GDM1 (cell line): ENCODE results near the gene INPP4A.

Source experiments
- DNase-seq: peaks from one replicate; lab custom pipeline; 2025; lab: John Stamatoyannopoulos, UW

INPP4A gene

DNA sequence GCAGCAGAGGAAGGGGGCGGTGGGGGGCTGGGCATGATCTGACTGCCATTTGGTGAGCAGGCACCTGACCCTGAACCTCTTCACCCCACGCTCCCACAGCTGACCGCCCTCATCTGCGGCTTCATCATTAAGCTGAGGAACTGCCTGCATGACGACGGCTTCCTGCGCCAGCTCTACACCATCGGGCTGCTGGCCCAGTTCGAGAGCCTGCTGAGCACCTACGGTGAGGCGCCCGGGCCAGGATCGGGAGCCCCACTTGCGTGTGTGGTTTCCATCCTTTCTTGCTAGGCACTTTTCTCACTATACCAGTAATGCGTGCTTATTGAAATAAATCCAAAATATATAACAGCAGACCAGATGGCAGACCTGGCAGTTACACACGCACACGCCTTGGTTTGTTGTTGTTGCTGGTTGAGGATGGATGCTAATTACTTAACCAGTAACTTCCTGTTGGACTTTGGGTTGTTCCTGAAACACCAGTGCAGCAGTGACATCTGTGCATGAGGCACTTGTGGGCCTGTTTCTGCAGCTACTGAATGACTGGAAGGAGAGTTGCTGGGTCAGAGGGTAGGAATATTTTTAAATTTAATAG, 120.0 kb downstream of the INPP4A start:
- DNase-seq = no peak

DNA sequence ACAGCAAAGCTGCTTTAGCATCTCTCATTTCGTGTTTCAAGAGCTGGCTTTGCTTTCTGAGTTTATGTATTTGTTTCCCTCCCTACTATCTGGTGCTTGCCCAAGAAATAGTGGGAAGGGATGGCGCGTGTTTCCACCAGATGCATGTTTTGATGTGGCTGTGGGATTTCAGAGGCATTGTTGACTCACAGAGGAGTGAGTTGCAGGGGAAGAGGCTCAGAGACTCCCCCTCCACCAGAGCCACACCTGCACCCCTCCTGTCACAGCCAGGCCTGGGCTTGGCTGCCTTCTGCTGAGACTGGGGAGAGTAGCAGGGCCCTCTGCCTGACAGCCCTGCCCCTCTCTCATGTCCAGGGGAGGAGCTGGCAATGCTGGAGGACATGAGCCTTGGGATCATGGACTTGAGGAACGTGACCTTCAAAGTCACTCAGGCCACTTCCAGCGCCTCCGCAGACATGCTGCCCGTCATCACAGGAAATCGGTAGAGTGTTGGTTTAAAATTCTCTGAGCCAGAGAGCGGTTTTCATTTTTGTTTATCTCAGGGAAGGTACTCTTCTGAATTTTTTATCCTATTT, 120.7 kb downstream of the INPP4A start:
- DNase-seq = no peak

DNA sequence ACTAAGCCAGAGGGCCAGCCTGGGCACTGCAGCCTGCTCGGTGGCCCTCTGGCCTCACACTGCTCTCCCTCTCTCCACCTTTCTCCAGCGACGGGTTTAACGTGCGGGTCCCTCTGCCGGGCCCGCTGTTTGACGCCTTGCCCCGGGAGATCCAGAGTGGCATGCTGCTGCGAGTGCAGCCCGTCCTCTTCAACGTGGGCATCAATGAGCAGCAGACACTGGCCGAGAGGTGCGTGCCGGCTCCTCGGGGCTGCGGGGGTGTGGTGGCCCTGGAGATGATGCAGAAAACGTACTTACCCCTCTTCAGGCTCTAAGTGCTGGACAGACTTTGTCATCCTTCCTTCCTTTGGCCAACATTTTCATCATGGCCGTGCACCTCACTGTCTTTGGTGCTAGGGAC, 121.3 kb downstream of the INPP4A start:
- no peak for DNase-seq

DNA sequence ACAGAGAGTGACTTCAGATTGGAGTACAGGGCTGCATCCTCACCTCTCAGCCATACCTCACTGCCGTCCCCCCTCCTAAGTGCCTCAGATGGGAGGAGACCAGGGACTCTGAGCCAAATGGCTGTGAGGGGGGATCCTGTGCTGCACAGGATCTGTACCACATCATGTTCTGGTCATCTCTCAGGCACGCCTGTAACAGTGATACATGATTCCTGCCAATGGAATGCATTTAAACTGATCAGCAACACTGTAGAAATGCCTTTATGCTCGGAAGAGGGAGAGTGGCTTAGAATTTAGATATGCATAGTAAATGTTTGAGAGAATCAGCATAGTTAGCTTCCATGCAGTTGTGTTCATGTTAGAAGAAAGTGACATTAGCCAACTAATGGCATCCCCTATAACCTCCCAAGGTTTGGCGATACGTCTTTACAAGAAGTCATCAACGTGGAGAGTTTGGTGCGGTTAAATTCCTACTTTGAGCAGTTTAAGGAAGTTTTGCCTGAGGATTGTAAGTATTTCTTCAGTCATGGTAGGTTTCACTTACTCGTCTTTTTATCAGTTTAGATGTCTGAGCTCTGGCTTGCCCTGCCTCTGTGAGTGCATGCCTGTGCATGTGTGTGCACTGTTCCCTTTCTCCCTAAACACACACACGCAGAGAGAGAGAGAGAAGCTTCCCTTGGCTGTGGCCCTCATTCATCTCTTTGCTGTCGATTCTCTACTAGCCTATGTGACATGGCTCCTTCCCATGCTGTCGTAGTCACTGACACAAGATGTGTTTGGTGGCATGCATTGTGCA, 123.7 kb downstream of the INPP4A start:
- DNase-seq = no peak

DNA sequence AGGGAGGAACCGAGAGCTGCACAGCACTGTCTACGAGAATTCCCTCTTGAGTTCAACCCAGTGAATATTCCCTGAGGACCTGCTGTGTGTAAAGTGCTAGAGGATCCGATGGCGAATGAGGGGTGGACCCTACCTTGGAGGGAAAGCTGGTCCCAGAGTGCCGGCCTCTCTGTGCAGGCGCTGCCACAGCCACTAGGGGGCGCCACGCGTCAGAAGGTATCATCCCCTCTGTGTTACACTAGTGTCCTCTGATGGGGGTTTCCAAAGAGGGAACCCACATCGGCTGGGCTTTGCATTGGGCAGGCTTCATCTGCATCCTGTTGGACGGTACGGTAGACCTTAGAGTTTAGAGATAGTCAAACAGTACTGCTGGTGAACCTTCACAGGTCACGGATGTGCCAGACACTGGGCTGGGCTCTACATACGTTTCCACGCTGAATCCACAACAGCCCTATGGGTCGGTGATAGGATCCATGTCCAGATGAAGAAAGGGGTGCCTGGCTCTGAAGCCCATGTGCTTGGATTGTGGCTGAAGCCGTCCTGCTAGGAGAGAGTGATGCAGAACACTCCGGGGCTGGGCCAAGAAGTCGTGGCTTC, 124.6 kb downstream of the INPP4A start:
- no peak for DNase-seq

DNA sequence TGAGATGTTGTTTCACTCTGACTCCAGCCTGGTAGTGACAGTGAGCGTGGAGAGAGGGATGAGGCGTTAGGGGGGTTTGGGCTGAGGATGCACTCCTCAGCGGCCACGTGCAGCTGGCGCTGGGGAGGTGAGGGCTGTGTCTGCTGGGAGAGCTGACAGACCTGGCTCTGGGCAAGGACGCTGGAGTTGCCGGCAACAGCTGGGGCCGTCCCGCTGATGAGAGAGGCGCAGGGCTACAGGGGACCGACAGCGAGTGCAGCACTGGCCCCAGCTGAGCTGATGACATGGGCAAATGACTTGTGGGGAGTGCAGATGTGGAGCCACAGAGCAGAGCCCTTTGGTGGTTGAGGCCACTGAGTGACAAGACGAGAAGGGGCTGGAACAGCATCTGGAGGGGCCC, 125.3 kb downstream of the INPP4A start:
- no peak for DNase-seq

DNA sequence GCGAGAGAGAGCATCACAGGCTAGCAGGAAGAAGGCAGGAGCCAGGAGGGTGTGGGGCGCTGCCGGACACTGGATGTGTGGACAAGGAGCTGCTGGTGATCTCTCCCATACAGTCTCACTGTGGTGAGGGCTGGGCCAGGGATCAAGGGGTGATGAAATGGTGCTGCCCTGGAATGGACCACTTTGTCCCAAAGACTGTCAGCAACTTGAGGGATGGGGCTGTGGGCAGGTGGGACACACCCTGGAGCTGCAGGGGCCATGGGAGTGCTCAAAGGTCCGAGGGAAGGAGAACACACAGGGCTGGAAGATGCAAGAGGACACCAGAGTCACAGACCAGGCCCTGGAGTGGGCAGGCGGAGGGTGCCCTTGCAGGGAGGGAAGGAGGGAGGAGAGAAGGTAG, 125.7 kb downstream of the INPP4A start:
- no peak for DNase-seq

DNA sequence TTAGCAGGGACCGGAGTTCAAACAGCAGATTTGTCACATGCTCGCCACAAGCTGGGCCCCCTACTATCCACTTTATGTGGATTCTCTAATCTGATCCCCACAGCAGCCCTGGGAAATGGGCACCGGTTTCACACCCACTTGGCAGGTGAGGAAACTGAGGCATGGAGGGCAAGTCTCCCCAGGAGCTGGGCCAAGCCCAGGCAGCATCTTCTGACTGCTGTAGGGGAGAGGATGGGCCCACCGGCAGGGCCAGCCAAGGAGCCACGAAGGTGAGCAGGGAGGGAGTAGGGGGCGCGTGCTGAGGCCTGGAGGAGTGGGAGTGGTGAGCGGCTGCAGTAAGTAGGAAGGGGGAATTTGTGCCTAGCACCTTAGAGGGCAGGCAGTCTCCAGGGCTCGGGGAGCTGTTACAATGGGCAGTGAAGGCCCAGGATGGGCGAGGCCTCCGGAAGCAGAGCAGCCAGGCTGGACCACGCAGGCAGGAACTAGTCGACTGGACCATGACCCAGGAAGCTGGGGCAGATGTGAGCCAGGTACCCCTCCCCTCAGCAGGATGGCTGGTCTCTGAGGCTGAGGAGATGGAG, 126.6 kb downstream of the INPP4A start:
- no peak for DNase-seq

DNA sequence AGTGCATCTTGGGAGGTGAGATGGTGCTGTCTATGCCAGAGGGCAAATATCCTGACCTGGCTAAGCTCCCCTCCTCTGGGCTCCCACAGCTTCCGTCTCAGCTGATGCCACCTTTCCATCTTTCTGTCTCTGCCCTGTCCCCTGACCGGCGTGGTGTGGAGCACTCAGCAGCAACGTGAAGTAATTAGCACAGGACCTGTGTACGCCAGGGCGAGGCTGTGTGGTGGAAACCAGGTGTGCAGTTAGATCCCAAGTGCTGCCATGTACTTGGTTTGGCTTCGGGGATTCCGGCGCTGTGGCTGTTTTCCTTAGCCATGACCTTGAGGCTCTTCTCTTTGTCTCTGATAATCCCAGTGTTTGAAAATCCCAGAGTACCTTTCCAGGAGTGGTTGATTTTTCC, 127.1 kb downstream of the INPP4A start:
- no peak for DNase-seq

DNA sequence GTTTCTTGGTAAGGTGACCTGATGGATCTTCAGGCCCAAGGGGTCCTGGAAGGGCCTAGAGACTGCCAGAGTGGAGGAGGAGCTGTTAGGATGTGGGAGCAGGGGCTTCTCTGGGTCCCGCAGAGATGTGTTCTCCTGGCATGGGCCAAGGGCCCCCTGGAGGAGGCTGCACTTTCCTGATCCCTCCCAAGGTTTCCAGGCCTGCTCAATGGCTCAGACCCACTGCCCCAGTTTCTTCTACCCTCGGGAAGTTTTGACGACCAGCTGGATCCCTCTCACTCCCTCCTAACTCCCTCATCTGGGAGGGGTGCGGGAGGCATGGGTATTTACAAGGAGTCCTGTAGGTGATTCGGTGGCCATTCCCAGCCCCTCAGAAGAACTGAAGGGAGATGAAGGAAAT, 127.6 kb downstream of the INPP4A start:
- no peak for DNase-seq

DNA sequence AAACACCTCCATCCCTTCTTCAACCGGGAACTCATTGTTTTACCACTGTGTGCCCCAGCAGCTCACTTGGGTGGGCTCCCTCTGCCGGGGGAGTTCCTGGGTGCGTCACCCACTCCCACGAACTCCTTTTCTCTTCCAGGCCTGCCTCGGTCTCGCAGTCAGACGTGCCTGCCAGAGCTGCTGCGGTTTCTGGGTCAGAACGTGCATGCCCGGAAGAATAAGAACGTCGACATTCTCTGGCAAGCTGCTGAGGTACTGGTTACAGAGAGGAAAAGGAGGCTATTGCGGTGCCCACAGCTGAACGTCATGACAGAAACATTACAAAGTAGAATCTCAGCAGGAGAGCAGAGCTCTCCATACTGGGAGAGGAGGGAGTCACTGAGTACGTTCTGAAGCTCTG, 128.0 kb downstream of the INPP4A start:
- no peak for DNase-seq

DNA sequence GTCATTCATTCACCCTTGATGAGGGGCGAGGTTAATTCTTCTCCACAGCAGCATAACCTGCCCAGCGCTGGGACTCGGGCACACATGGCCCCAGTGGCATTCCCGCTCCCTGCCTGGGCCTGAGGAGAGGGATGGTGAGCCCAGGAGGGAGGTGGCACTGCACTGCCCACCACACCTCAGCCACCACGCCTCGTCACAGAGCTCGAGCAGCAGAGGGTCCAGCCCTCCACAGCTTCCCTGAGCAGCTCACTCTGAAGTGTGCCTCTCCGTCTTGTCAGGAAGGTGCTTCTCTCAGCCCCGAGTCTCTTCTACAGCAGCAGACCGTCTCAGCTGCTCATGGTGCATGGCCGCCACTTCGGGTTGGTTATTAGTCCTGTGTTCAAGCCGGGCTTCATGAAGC, 128.8 kb downstream of the INPP4A start:
- DNase-seq = no peak

DNA sequence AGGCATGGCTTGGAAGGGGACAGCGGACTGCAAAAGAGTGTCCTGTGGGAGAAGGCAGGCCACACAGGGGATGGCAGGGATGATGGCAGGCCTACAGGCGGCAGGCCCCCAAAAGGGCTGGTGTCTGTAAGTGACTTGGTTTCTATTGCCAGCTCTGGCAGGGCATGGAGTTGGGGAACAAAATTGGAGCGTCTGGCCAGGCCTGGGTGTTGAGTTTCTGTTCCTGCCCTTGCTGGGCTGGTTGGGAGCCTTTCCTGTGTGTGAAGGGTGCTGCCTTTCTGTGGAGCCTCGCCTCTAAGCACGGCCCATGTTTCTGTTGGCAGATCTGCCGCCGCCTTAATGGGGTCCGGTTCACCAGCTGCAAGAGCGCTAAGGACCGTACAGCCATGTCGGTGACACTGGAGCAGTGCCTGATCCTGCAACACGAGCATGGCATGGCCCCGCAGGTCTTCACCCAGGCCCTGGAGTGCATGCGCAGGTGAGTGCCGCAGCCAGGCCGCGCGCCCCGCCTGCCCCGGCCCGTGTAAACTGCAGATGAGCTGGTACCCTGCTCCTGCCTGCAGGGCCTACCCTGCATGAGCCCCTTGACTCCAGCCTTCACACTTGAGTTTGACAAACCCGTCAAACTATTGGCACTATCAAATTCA, 132.1 kb downstream of the INPP4A start:
- no peak for DNase-seq

DNA sequence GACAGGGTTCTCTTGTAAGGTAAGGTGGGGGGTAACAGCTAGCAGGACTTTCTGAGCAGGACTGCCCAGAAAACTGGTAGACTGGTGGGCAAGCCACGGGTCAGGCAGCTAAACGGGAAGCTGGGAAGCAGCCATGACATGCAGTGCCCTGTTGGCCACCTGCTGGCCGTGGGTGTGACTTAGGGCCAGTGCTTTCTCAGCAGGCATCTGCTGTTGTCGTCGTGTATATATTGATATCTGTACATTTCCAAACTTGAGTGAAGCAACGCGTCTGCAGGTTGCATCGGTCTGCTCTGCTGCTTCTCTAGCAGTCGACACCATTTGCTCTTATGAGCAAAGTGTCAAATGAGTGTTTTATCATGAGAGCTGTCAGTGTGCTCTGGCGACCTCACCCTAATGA, 132.7 kb downstream of the INPP4A start:
- DNase-seq = no peak

DNA sequence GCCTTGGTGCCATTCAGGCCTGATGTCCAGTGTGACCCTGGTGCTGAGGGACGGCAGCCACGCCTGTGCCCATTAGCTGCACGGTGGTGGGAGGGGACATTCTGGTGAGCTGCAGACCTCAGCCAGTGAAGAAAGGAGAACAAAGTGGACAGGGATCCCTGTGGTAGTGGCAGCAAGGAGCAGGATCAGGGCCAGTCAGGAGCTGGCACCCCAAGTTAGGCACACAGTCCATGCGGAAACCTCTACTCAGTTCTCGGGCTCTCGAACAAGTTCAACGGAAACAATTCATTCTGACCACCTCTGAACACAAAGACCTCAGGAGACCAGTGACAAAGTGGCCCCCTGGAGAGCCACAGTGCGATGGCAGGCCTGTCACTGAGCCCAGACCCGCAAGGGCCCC, 133.6 kb downstream of the INPP4A start:
- DNase-seq = no peak

DNA sequence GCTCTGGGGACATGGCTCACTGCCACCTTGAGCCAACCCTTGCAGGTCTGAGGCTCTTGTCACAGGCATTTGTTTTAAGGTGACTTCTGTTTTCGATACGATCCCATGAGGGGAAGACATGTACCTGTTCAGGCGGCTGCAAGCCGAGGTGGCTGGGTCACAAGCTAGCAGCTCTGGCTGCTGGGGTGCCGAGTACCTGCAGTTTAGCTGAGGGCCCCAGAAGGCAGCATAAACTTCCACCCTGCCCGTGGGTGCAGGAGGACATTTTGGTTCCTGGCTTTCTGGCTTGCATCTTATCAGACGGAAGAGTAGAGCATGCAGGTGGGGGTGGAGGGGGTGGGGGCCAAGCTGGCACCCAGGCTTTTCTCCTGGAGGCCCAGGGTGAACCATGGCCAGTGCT, 135.3 kb downstream of the INPP4A start:
- no peak for DNase-seq

DNA sequence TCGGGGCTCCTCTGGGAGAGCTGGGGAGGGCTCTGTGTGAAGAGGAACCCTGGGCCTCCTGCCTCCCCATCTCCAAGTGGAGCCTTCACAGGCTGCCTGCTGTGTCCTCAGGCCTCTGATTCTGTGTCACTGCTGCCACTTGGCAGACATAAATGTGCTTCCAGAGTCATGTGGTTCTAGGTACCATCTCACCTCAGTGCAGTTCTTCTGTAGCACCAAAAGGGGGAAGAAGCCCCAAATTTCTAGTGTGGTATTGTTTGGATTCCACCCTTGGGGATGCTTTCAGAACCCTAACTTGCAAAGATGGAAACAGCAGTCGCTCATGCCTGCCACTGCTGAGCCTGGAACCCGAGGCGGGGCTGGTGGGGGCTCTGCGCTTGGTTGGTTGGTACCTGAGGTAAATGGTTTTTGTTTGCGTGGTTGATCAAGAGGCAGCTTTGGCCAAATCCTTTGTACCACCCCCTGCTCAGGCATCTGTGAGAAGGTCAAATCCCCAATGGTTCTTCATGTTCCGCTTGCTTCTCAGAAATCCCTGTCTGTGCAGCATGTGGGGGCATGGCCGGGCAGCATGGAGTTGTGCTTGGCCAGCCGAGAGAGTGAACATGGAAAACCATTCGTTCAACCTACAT, 136.1 kb downstream of the INPP4A start:
- DNase-seq = no peak

DNA sequence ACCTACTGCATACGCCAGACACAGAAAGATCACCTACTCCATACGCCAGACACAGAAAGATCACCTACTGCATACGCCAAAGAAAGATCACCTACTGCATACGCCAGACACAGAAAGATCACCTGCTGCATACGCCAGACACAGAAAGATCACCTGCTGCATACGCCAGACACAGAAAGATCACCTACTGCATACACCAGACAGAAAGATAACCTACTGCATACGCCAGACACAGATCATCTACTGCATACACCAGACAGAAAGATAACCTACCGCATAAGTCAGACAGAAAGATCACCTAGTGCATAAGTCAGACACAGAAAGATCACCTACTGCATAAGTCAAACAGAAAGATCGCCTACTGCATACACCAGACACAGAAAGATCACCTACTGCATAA, 137.9 kb downstream of the INPP4A start:
- no peak for DNase-seq

DNA sequence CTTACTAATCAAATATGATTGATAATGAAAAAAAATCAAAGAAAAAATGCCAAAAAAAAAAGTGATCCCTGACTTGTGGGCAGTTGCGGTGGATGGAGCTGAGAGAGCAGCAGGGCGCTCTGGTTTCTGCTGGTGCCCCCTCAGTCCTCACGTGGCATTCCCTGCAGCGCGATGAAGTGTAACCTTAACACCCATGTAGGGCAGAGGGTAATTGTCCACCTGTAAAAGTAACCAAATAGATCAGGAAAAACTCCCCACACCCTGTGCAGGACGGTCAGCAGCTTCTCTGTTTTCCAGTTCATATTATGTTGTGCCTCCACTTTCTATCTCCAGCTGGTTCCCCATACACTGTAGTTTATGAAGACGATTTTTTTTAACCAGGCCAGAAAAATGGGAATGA, 138.6 kb downstream of the INPP4A start:
- no peak for DNase-seq

DNA sequence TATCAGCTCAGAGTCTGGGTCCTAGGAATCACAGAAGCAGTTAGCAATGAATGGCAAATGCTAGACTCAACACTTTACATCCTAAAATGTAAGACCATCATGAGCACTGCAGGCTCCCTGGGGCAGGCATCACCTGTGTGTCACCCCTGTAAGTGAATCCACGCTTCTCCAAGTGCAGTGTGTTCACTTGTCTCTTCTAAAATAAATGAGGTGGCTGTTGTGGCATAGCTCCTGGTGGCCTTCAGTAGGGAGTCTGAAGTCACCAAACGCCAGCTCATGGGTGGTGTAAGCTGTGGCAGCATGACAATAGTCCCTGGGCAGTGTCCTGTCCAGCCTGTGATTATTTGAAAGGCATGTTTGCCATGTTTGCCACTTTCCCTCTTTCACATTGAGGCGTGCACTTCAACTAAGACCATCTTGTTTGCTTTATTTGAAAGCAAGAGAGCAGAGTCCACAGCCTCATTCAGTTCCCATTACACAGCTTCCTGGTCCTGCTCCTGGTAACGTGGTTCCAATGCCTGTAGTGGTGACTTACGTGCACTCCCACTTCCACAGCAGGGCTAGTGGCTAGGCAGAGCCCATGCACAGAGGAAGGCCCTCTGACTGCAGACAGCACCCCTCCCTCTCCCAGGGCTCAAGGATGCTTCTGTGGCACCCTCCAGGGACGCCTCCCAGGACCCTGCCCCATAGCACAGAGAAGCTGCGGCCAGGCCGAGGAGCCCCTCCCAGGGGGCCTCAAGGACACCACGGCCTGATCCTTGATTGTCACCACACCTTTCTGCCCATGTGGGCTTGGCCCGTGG, 139.4 kb downstream of the INPP4A start:
- no peak for DNase-seq

DNA sequence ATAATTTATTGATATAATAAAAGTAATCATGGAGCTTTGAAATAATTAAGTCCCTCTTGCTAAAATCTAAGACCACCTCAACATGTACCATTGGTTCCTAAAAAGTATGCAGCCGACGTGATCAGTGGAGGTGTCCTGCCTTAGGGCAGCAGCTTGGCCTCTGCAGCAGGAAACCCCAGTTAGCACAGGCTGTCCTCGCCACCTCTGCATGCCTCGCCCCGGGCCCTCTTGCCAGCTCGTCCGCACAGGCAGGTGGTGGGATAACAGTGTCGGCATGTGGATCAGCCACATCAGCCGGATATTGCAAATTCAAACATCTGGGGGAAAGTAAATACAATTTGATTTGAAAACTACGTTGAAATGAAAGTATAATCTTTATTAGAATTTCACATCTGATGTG, 140.7 kb downstream of the INPP4A start:
- no peak for DNase-seq
